GM23338 (cell line): ENCODE data around the gene LPGAT1.

Source experiments
- CREB1 ChIP-seq: fragments of 250-450 bp; sonication (Bioruptor Pico); IDR thresholded peaks from 2 replicates; pipeline ENCODE4 v1.5.0; 2020; ENCODE audit warnings: low read depth, mild to moderate bottlenecking, moderate library complexity
- CTCF ChIP-seq, 2 experiments: fragments of 200-600 bp in 1 of 2; sonication (generic) in 1 of 2; conservative IDR thresholded peaks; 2 replicates each; pipeline versions ENCODE4 v1.5.1 to v1.6.1; 2016 to 2017; ENCODE audit warnings: antibody characterized with exemption in 2 of 2, low read depth in 2 of 2, mild to moderate bottlenecking in 2 of 2, moderate library complexity in 1 of 2
- EZH2 ChIP-seq: fragments of 200-600 bp; sonication (generic); IDR thresholded peaks from one replicate; pipeline ENCODE4 v1.8.0; 2017; ENCODE audit warnings: antibody characterized with exemption, mild to moderate bottlenecking, low read depth; ENCODE audit not compliant: unreplicated experiment
- EZH2phosphoT487 ChIP-seq: fragments of 200-600 bp; sonication (generic); IDR thresholded peaks from one replicate; pipeline ENCODE4 v1.8.1; 2018; ENCODE audit warnings: antibody characterized with exemption; ENCODE audit not compliant: unreplicated experiment
- JUNB ChIP-seq: IDR thresholded peaks from one replicate; pipeline ENCODE4 v1.6.1; 2016; ENCODE audit warnings: antibody characterized with exemption; ENCODE audit not compliant: unreplicated experiment
- POLR2AphosphoS5 ChIP-seq: IDR thresholded peaks from 2 replicates; pipeline ENCODE4 v1.6.1; 2016; ENCODE audit warnings: antibody characterized with exemption, low read depth
- REST ChIP-seq: IDR thresholded peaks from one replicate; pipeline ENCODE4 v1.6.1; 2018; ENCODE audit warnings: antibody characterized with exemption; ENCODE audit not compliant: unreplicated experiment

- peak; percentile 46 to 73 for TF ChIP-seq CTCF (conservative IDR thresholded peaks at IDR 0.05; ENCODE audit: low read depth in 2 of 2)
- no peak for TF ChIP-seq EZH2
- no peak for TF ChIP-seq EZH2phosphoT487
- no peak for TF ChIP-seq JUNB
- TF ChIP-seq POLR2AphosphoS5, result no peak
- TF ChIP-seq CREB1 (CRISPR knock-in tag), result no peak
- no peak for TF ChIP-seq REST
Observed at GRCh38 chr1:211741116-211741515, 89.4 kb downstream of the LPGAT1 start.
